ENCODE measurements around the gene LIPC. TPM values are rescaled to one million over a fixed set of nuclear protein-coding genes. Genes with fewer than 3 reads are reported as not detected.

Gene LIPC
- total and polyA plus RNA-seq, 9 of the 15 experiments (the other 6 are each of a cell fraction or from before 2014, with no cell fraction given): 0.07 to 0.41 (median 0.11) TPM; not detected in 2

DNA sequence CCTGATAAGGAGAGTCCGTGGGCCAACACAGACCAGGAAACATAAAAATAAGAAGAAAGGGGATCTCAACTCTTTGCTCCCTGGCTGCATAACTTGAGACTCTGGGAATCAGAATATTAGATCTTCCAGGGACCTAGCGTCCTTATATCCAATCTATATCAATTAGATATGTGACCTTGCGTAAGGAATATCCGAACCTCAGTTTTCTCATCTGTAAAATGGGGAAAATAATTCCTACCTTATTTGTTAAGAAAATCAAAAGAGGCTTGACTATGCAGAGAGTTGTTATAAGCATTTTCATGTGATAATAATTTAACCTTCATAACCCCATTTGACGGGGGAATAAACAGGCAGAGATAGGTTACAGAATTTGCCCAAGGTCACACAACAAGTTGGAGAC, 7.1 kb upstream of the LIPC start (continued):
- no peak for TF ChIP-seq ETS1 (conservative IDR thresholded peaks at IDR 0.05; ENCODE audit: control insufficient read depth, low read depth, low read length)

- in situ Hi-C loops (cut with MboI) (no loop called here), intact Hi-C loops (cut with micrococcal nuclease) (no loop called here)
- FAIRE-seq: no peak
- Histone ChIP-seq H3K36me3 (ENCODE audit: control insufficient read depth, insufficient read depth, low read length) (no peaks in the 10 kb centered on the region), H3K79me2 (ENCODE audit: control insufficient read depth, insufficient read depth, low read length) (no peaks in the 10 kb centered on the region), H3K27ac (ENCODE audit: extremely low read depth, low read depth, low read length) (no peak overlapping the region), H3K4me2 (ENCODE audit: insufficient read depth, low read length) (no peak overlapping the region), H3K4me3 (no peak overlapping the region), H3K9ac (ENCODE audit: insufficient read depth in 1 of 2, low read depth in 2 of 2, low read length in 2 of 2) (no peak overlapping the region), H2AFZ (ENCODE audit: low read depth, low read length) (peak overlapping the region; percentile 27; the same call in 1 of the 2 replicates), H3K9me3 (replicated peaks; ENCODE audit: control insufficient read depth, insufficient read depth, low read depth, low read length) (no peaks in the 10 kb centered on the region), H3K9me1 (ENCODE audit: control insufficient read depth, insufficient read depth, low read length) (no peaks in the 10 kb centered on the region), H3K4me1 (replicated peaks in 1 of 2; ENCODE audit: control insufficient read depth in 2 of 2, insufficient read depth in 2 of 2, low read length in 2 of 2) (peaks cover 9 to 29% of the 10 kb centered on the region in 2 experiments), H4K20me1 (replicated peaks; ENCODE audit: control insufficient read depth, insufficient read depth, low read length) (no peaks in the 10 kb centered on the region), H3K27me3 (ENCODE audit: control insufficient read depth in 2 of 2, insufficient read depth in 2 of 2, low read length in 2 of 2) (no peaks in the 10 kb centered on the region)
- no peak for ATAC-seq
- POLR2A ChIA-PET: no interaction called here
- WGBS (ENCODE audit: insufficient coverage, low coverage, missing lambda C conversion rate): 35% methylated on average over 3 of the region's 3 CpGs
- no peak for DNase-seq (ENCODE audit: extremely low read depth in 1 of 4, low spot score in 3 of 4)
- no TSS peak for BruUV-seq (replicated peaks)
- CTCF ChIA-PET (ENCODE audit: low intra/inter-chr PET ratio): no interaction called here
- TF ChIP-seq ZNF384 (IDR thresholded peaks at IDR 0.05; ENCODE audit: low read depth, low read length) (0 out of 2 replicates have a peak, but pooled peaks have one; percentile 40), ID3 (CRISPR knock-in tag; IDR thresholded peaks at IDR 0.05) (no peak), ID3 (tag; IDR thresholded peaks at IDR 0.05) (peak; percentile 75), CAMTA2 (CRISPR knock-in tag; conservative IDR thresholded peaks at IDR 0.05) (no peak), NFXL1 (CRISPR knock-in tag; IDR thresholded peaks at IDR 0.05) (no peak), TAL1 (IDR thresholded peaks at IDR 0.05) (no peak)
- TF ChIP-seq, protein P1, sequence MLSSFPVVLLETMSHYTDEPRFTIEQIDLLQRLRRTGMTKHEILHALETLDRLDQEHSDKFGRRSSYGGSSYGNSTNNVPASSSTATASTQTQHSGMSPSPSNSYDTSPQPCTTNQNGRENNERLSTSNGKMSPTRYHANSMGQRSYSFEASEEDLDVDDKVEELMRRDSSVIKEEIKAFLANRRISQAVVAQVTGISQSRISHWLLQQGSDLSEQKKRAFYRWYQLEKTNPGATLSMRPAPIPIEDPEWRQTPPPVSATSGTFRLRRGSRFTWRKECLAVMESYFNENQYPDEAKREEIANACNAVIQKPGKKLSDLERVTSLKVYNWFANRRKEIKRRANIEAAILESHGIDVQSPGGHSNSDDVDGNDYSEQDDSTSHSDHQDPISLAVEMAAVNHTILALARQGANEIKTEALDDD (IDR thresholded peaks at IDR 0.05): peak; percentile 19; the same call in 1 of the 2 replicates
These were observed 6.6 kb upstream of the LIPC start for GRCh38 chr15:58425185-58425584.
